ENCODE results near the gene SPRR2G. TPM values are rescaled to one million over a fixed set of nuclear protein-coding genes. Genes with fewer than 3 reads are reported as not detected.

Gene SPRR2G
- total and polyA plus RNA-seq, 2 of the 8 experiments (the other 6 are each of a cell fraction or from before 2014, with no cell fraction given): not detected

DNA sequence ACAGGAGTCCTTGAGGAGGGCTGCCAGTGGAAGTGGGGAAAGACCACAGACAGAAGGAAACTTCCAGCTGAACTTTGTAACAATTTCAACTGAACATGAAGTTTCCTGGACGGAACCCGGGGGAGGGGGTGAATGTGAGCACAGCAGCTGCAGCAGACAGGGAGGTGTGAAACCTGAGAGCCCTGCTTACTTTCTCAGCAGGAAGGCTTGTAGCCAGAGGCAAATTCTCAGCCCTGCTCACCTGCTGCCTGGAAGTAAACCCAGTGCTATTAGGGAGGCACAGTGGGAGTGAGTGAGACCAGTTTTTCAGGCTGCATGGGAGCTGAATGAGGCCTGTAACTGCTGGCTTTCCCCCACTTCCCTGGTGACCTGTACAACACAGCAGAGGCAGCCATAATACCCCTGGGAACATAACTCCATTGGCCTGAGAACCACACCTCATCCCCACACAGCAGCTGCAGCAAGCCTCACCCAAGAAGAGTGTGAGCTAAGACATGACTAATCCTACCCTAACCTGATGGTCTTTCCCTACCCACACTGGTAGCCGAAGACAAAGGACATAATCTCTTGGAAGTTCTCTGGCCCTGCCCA lies 27.8 kb downstream of the SPRR2G start:
- CTCF ChIA-PET (ENCODE audit: partially characterized antibody): interaction anchor here (0.6 to 1.3 kb wide), 3 partner anchors 11 to 264 kb away, joined by 3 to 5 read pairs (median 3); no protein-coding TSS in a partner anchor
- POLR2A ChIA-PET (ENCODE audit: partially characterized antibody): interaction anchor here (0.7 kb wide), 1 partner anchor 8 kb away, joined by 3 read pairs; no protein-coding TSS in a partner anchor
- peaks cover 3 to 14% of the 10 kb centered on the region in 2 experiments; a peak in 3 of 4 replicates for H3K9me3 ChIP-seq (ENCODE audit: insufficient read depth in 2 of 2, low read depth in 1 of 2, low read length in 1 of 2)
- H2BK15ac ChIP-seq (ENCODE audit: low read length): no peak overlapping the region
- H4K5ac ChIP-seq (ENCODE audit: insufficient read length, low read depth, low read length): peak overlapping the region; percentile 83
- peak overlapping the region; percentile 92 for H2BK120ac ChIP-seq (replicated peaks; ENCODE audit: low read depth, low read length)
- peak overlapping the region; percentile 94 for H2BK20ac ChIP-seq (ENCODE audit: low read length)
- H3K9ac ChIP-seq (replicated peaks in 1 of 4; ENCODE audit: extremely low read depth in 1 of 4, low read depth in 3 of 4, low read length in 3 of 4): peak overlapping the region in 2 of 4 experiments; percentile 56 to 58; a peak in 2 of 7 replicates
- H3K4ac ChIP-seq (replicated peaks; ENCODE audit: insufficient read length, low read depth, low read length): no peak overlapping the region
- DNase-seq (ENCODE audit: low read depth in 1 of 2, low spot score in 2 of 2) (peak; percentile 27 to 70), FAIRE-seq (peak; percentile 94)
- no peaks in the 10 kb centered on the region for H4K20me1 ChIP-seq (replicated peaks in 1 of 2; ENCODE audit: control insufficient read depth in 1 of 2, insufficient read depth in 2 of 2, low read length in 2 of 2)
- no peak overlapping the region for H2AFZ ChIP-seq (ENCODE audit: low read length)
- H3K36me3 ChIP-seq (ENCODE audit: control insufficient read depth in 2 of 4, insufficient read depth in 4 of 4, low read length in 3 of 4): no peaks in the 10 kb centered on the region; a peak in 2 of 8 replicates
- H3K23me2 ChIP-seq (ENCODE audit: low read depth, low read length): no peaks in the 10 kb centered on the region
- H2BK5ac ChIP-seq (ENCODE audit: low read depth, low read length): peak overlapping the region; percentile 99
- no peak overlapping the region for H3K56ac ChIP-seq (replicated peaks; ENCODE audit: insufficient read length, low read depth, low read length)
- peaks cover 0 to 5% (median 2%) of the 10 kb centered on the region in 4 experiments; a peak in 2 of 7 replicates for H3K4me1 ChIP-seq (replicated peaks in 1 of 4; ENCODE audit: control insufficient read depth in 3 of 4, insufficient read depth in 4 of 4, low read length in 3 of 4)
- no peak overlapping the region for H3K14ac ChIP-seq (ENCODE audit: insufficient read length)
- H3K4me2 ChIP-seq (ENCODE audit: insufficient read depth in 1 of 2, low read depth in 2 of 2, low read length in 2 of 2): peak overlapping the region; percentile 53 to 62
- H3K23ac ChIP-seq (ENCODE audit: insufficient read length): no peak overlapping the region
- peak overlapping the region; percentile 70; the same call in 1 of the 2 replicates for H2AK5ac ChIP-seq (ENCODE audit: low read depth, low read length)
- peak overlapping the region; percentile 74 for H4K91ac ChIP-seq (replicated peaks; ENCODE audit: insufficient read length, low read length)
- H3K79me2 ChIP-seq (ENCODE audit: control insufficient read depth in 1 of 2, insufficient read depth in 2 of 2, low read length in 2 of 2): no peaks in the 10 kb centered on the region
- H3K79me1 ChIP-seq (ENCODE audit: low read depth, low read length): no peaks in the 10 kb centered on the region
- peak overlapping the region; percentile 93 for H3K27ac ChIP-seq (ENCODE audit: low read depth, low read length)
- 17% methylated on average over 3 of the region's 3 CpGs; no CpG with 5 or more reads in 1 of the 2 experiments for WGBS, 2 experiments (ENCODE audit: extremely low coverage in 1 of 2, insufficient coverage in 1 of 2, insufficient read length in 1 of 2, insufficient replicate concordance in 2 of 2, low coverage in 1 of 2, low lambda C conversion rate in 2 of 2, missing lambda C conversion rate in 1 of 2)
- no peaks in the 10 kb centered on the region for H3K27me3 ChIP-seq (replicated peaks in 1 of 4; ENCODE audit: control insufficient read depth in 3 of 4, extremely low read depth in 1 of 4, insufficient read depth in 3 of 4, low read length in 3 of 4)
- peak overlapping the region; percentile 97 for H3K18ac ChIP-seq (ENCODE audit: extremely low read depth, low read length)
- H3K4me3 ChIP-seq (ENCODE audit: extremely low read depth in 1 of 4, insufficient read depth in 2 of 4, low read depth in 3 of 4, low read length in 4 of 4): peak overlapping the region in 3 of 4 experiments; percentile 23 to 45 (median 35); a peak in 3 of 8 replicates
- H2BK12ac ChIP-seq (ENCODE audit: low read depth, low read length): peak overlapping the region; percentile 98
- H4K8ac ChIP-seq (ENCODE audit: extremely low read depth, insufficient read depth, low read length): no peak overlapping the region
- TF ChIP-seq TAF7 (optimal IDR thresholded peaks at IDR 0.05; ENCODE audit: borderline replicate concordance, low read depth, low read length) (no peak), SUZ12 (IDR thresholded peaks at IDR 0.05; ENCODE audit: low read length) (no peak), BCL11A (IDR thresholded peaks at IDR 0.05; ENCODE audit: low read depth in 2 of 2, low read length in 2 of 2) (peak in 1 of 2 experiments; percentile 11), NANOG (IDR thresholded peaks at IDR 0.05; ENCODE audit: insufficient read depth, low read depth, low read length, poor library complexity, severe bottlenecking) (peak; percentile 36), KDM1A (IDR thresholded peaks at IDR 0.05; ENCODE audit: borderline replicate concordance, low read length) (no peak), KDM5A (IDR thresholded peaks at IDR 0.05; ENCODE audit: low read length) (no peak)
- TF ChIP-seq, protein P1, sequence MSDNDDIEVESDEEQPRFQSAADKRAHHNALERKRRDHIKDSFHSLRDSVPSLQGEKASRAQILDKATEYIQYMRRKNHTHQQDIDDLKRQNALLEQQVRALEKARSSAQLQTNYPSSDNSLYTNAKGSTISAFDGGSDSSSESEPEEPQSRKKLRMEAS (IDR thresholded peaks at IDR 0.05): peak; percentile 36; the same call in 1 of the 2 replicates
- TF ChIP-seq, protein P2, sequence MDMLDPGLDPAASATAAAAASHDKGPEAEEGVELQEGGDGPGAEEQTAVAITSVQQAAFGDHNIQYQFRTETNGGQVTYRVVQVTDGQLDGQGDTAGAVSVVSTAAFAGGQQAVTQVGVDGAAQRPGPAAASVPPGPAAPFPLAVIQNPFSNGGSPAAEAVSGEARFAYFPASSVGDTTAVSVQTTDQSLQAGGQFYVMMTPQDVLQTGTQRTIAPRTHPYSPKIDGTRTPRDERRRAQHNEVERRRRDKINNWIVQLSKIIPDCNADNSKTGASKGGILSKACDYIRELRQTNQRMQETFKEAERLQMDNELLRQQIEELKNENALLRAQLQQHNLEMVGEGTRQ (IDR thresholded peaks at IDR 0.05; ENCODE audit: low read length): no peak

Measured in H1 (cell line).